KOPT-K1 (cell line): ENCODE measurements around the gene SLFNL1.

Experiments used
- H3K27ac ChIP-seq: fragments of 200-600 bp; sonication (generic); 2 replicates; pipeline ENCODE4 v1.5.1; 2016; ENCODE audit warnings: antibody characterized with exemption, mild to moderate bottlenecking, low read depth, low read length; ENCODE audit not compliant: poor library complexity, severe bottlenecking
- H3K36me3 ChIP-seq: fragments of 200-600 bp; sonication (generic); 2 replicates; pipeline ENCODE4 v1.5.1; 2017; ENCODE audit warnings: antibody characterized with exemption, mild to moderate bottlenecking, low read length, moderate library complexity; ENCODE audit not compliant: insufficient read depth
- H3K9me3 ChIP-seq: fragments of 200-600 bp; sonication (generic); 2 replicates; pipeline ENCODE4 v1.5.1; 2017; ENCODE audit warnings: antibody characterized with exemption, low read length, mild to moderate bottlenecking; ENCODE audit not compliant: insufficient read depth, poor library complexity, severe bottlenecking

The SLFNL1 gene

DNA sequence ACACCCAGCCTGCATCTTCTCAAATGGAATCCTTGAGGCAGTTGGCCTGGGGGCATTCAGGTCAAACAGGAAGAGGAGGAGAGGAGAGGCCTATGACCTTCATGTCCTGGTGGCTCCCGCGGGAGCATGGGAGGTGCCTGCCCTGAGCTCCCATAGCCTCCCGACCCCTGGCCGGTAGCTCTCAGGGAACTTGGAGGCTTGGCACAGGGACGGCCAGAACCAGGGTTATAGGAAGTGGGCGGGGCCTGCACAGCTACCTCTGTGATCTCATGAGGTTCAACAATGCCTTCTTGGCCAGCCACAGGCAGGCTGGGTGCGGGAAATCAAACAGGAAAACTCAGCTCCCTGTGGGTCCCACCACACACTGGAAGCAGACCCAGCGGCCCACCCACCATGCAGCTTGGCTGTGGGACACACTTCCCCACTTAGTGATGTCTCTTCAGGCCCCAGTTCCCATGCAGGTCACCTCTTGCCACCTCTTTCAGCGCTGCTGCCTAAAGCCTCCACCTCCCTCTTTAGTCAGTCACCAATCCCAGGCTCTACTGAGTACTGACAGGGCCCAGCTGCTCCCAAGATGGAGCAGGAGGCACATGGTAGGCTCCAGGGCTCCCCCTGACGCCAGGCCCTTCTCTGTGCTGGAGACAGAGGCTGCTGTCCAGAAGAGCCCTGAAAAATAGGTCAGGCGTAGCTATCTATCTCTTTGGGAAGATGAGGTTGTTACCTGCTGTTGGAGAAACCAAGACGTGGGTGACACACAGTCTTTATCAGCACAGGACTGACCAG, at the start of gene SLFNL1:
SLFNL1 (minus strand) TSS at position 200 of the 783 bp plus-strand sequence. CDS start 1,065 bp downstream, outside the sequence.
- peak within 1 kb of the TSS; percentile 42 for H3K27ac ChIP-seq
- no peaks in the 10 kb centered on the region for H3K9me3 ChIP-seq
- H3K36me3 ChIP-seq = peaks cover 88% of the 10 kb centered on the region

DNA sequence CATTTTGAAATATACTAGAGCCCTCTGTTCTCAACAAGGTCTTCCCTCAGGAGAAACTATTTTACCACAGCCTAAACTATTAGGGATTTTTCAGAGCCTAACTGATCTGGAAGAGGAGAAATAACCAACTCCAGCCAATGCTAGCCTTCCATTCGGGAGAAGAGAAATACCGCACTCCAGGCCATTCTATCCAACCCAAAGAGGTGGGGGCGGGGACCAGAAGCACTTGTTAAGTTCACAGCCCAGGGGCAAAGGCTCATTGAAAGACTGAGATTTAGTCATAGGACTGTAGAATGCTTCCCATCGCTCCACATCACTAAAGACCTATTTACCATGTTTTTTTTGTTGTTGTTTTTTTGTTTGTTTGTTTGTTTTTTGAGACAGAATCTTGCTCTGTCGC, 35.4 kb upstream of the SLFNL1 start:
- no peak overlapping the region for H3K27ac ChIP-seq
- peaks cover 96% of the 10 kb centered on the region for H3K36me3 ChIP-seq
- no peaks in the 10 kb centered on the region for H3K9me3 ChIP-seq

DNA sequence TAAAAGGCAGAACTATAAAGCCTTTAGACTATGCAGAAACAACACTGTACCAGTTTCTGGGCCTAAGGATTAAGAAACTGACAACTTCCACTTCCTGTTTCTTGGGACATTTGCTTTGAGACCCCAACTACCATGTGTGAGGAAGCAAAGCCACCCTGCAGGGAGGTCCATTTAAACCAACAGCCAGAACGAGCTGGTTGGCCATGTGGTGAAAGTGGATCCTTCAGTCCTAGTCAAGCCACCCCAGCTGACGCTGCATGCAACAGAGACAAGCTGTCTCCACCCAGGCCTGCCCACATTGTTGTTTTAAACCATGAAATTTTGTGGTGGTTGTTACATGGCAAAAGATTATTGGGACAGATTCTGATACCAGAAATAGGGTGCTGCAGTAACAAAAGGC, 31.8 kb upstream of the SLFNL1 start:
- Histone ChIP-seq H3K36me3 (peaks cover 90% of the 10 kb centered on the region), H3K9me3 (no peaks in the 10 kb centered on the region), H3K27ac (no peak overlapping the region)

DNA sequence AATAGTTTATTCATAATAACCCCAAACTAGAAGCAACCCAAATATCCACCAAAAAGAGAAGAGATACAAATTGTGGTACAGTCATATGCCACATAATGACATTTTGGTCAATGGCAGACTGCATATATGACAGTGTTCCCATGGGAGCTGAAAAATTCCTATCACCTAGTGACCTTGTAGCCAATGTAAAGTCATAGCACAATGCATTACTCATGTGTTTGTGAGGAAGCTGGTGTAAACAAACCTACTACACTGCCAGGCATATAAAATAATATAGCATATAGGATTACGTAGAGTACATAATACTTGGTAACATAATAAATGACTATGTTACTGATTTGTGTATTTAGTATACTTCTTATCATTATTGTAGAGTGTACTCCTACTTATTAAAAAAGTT, 29.5 kb upstream of the SLFNL1 start:
- Histone ChIP-seq H3K9me3 (no peaks in the 10 kb centered on the region), H3K27ac (no peak overlapping the region), H3K36me3 (peaks cover 91% of the 10 kb centered on the region)

DNA sequence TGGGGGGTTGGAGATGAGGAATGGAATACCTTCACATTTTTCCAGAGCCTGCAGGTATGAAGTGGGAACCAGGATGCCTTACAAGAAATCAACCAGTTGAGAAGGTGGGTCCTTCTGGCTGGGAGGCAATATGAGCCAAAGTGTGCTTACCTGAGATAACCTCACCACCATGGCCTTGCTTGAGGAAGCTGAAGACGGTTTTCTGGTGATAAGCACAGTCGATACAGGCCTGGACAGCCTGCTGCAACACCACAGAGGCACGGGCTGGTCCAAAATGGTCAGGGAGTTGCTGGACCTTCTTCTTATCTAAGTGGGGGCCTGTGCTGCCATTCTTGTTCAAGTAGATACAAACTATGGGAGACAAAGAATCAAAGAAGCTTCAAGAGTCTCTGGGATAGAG, 27.0 kb upstream of the SLFNL1 start:
- Histone ChIP-seq H3K36me3 (peaks cover 91% of the 10 kb centered on the region), H3K9me3 (no peaks in the 10 kb centered on the region), H3K27ac (no peak overlapping the region)

DNA sequence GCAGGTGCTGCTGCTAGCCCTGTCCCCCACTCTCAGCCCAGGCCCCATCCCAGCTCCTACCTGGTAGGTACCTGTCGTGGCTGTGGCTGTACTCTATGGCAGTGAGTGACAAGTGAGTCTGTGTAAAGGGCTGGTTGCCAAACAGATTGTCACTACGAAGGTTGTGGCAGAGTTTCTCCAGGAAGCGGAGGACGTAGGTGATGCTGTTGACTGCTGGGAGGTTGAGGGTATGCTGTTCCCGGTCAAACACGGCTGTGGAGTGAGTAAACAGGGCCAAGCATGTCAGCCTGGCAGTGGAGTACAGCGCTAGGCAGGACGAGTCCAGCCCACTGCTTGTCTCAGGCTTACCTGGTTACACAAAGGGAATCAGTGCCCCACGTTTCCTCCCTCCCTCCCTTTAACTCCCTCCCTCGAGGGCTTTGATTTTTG, 24.8 kb upstream of the SLFNL1 start:
- Histone ChIP-seq H3K36me3 (peaks cover 87% of the 10 kb centered on the region), H3K9me3 (no peaks in the 10 kb centered on the region), H3K27ac (no peak overlapping the region)

DNA sequence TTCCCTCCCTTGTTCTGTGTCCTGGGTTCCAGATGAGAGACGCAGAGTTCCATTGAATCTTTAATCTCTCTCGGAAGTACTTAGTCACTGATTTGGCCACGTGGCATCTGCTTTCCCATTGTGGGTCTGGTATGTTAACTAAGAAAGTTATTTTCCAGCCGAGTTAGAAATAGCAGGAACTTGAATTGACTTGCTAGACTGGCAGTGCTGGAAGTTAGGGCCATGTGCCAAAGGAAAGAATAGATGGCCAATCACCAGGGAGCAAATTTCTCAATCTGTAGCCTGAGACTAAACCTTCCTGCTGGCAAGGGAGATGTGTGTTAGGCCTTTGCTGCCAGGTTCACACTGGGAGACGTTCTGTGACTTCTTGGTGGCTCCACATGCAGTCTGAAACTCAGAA, 24.2 kb upstream of the SLFNL1 start:
- no peak overlapping the region for H3K27ac ChIP-seq
- peaks cover 87% of the 10 kb centered on the region for H3K36me3 ChIP-seq

DNA sequence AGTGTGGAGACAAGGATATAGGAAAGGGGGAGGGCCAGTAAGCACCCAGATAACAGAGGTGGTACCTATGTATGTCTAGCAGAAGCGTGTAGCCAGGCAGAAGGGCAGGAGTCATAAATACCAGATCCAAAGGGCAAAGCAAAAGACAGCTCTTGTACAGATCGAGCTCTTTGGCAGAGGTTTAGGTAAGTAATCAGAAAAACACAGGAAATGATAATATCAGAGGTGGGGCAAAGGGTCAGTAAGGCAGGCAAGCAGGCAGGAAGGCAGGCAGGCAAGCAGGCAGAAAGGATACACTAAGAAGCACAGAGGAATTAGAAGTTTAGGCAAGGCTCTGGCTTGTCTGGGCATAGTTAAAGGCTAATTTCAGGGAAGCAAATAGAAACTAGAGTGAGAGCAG, 22.7 kb upstream of the SLFNL1 start:
- no peak overlapping the region for H3K27ac ChIP-seq
- peaks cover 89% of the 10 kb centered on the region for H3K36me3 ChIP-seq
- no peaks in the 10 kb centered on the region for H3K9me3 ChIP-seq

More for the DNA sequence above, 24.2 kb upstream of the SLFNL1 start:
- H3K9me3 ChIP-seq = no peaks in the 10 kb centered on the region

DNA sequence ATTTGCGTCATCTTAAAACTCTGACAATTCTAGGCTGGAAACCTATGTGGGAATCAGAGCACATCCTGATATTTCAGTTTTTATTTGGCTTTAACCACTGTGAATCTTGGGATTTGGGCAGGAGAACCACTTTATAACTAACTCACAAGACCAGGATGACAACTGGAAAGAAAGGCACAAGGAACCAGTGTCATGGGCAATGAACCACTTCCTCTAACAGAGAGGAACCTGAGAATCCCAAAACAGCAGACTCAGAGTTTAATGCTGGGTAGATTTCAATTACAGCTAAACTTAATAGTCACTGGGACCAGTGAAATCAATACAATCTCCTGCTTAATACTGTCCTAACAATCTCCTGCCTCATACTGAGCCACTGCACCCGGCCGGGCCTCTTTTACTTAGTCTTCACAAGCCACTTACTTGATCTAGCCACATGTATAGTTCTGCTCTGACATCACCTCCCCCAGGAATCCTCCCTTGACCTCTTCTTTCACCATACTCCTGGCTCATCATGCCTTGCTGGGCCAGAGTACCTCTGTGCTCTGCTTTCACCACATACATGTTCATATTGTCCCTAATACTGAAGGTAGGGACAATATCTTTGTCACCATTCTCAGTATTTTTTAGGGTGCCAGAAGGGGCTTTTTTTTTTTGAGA, 20.2 kb upstream of the SLFNL1 start:
- H3K27ac ChIP-seq = no peak overlapping the region
- no peaks in the 10 kb centered on the region for H3K9me3 ChIP-seq
- H3K36me3 ChIP-seq = peaks cover 91% of the 10 kb centered on the region

DNA sequence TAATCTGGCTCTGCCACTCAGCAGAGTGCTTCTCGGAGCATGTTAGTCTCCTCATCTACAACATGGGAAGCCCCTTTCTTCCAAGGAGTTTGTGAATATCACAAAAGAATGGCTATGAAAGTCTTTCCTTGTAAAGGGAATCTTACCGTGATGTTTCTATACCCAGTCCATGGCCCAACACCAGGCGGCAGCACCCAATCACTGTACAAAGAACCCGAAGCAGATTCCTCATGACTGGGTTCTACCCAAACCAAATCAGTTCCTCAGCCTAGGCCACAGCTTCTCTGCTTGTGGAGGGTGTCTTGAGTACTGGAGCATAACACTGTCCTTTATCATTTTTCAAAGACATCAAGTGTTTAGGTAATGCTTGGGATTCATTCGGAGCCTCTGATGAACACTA, 16.6 kb upstream of the SLFNL1 start:
- Histone ChIP-seq H3K9me3 (no peaks in the 10 kb centered on the region), H3K36me3 (peaks cover 96% of the 10 kb centered on the region), H3K27ac (no peak overlapping the region)

DNA sequence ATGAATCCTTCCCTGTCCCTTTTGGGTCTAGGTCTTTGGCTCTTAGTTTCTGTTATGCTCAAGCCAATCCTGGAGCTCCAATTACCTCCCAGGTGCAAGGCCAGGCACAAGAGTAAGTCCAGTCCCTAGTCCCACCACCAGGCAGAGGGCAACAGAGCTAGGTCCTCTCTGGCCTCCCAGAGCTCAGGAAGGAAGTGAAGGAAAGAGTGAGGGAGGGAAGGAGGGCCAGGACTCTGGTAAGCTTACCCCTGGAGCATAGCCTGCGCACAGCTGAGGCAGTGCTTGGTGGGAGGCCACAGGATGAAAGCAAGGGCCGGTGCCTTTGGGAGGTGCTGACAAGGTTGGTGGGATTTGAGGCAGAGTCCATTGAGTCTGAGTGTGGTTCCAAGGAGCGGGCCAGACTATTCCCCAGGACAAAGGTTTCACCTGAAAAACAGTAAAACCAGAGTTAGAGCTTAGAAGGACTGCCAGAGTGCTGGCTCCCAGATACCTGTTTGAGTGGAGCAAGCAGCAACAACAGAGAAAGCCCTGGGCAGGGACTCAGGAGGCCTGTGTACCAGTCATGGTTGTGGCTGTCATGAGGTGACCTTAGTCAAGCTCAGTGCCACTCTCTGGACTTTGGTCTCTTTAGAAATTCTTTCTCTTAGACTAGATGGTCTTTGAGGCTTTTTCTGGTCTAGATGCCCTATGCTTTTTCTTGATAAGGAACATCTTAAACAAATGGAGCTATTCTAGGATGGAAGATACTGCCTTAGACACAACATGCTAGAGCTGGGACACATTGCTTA, 15.8 kb upstream of the SLFNL1 start:
- Histone ChIP-seq H3K36me3 (peaks cover 98% of the 10 kb centered on the region), H3K9me3 (no peaks in the 10 kb centered on the region), H3K27ac (no peak overlapping the region)

DNA sequence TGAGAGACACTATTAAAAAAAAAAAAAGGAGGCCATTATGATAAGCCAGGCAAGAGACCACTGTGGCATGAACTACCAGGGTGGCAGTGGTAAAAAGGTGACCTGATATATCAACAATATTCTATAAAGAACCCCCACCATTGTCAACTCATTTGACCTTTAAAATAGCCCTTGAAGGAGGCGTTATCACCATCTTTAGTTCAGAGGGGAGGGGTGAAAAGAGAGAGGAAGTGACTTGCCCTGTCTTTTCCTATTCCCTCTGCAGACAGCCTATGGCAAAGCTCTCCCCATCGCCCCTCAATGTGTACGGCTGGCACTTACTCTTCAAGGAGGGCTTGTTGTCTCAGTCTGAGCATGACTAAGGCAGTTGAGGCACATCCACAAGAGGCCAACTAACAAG, 11.7 kb upstream of the SLFNL1 start:
- Histone ChIP-seq H3K9me3 (no peaks in the 10 kb centered on the region), H3K36me3 (peaks cover 98% of the 10 kb centered on the region), H3K27ac (no peak overlapping the region)

DNA sequence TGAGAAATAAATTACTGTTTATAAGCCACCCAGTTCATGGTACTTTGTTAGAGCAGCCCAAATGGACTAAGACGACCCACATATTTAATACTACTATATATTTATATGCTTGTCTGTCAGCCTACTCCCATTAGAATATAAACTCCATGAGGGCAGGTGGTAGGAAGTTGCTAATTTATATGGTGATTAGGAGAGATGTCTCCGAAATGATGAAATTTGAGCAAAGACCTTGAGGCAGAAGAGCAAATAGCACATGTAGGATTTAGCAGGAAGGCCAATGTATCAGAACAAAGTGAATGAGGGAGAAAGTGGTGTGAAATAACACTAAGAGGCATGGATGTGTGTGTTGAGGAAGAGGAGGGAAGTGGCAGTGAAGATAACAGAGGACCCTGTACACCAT, 10.6 kb upstream of the SLFNL1 start:
- peaks cover 98% of the 10 kb centered on the region for H3K36me3 ChIP-seq
- H3K9me3 ChIP-seq = no peaks in the 10 kb centered on the region
- H3K27ac ChIP-seq = no peak overlapping the region

DNA sequence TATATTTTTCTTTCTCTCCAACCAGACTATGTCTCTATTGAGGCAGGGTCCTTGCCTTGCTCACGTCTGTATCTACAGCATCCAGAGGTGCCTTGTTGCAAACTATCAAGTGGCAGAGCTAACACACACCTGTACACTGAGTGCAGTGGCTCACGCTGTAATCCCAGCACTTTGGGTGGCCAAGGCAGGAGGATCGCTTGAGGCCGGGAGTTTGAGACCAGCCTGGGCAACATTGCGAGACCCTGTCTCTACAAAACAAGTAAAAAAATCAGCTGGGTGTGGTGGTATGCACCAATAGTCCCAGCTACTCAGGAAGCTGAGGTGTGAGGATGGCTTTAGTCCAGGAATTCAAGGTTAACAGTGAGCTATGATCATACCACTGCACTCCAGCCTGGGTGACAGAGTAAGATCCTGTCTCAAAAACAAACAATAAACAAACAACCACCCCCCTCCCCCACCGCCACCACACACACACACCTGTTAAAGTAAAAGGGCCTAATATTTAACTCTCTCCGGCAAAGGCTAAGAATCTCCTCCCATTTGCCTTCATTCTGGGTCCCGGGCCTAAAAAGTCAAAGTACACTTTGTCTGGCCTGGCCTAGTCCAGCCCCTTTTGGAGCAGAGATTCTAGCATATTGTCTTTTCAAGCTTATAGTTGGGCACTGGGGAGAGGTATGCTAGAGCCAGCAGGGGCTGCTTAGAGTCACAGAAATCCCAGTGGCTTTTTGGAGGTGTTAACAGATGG, 9.5 kb upstream of the SLFNL1 start:
- H3K9me3 ChIP-seq = no peaks in the 10 kb centered on the region
- no peak overlapping the region for H3K27ac ChIP-seq
- H3K36me3 ChIP-seq = peaks cover 97% of the 10 kb centered on the region
